GM21528 (cell line): Measurements from ENCODE around the gene SMIM23.
"Not testable (repeated sequence)": the region's sequence is repeated elsewhere in the genome, so short reads cannot be mapped to it uniquely, and the experiment has no call there.

Source experiments
- ATAC-seq: cut with Tn5 transposase; IDR thresholded peaks from one replicate; pipeline ENCODE4 v1.9.1; 2021; ENCODE audit warnings: mild to moderate bottlenecking, moderate library complexity; ENCODE audit not compliant: unreplicated experiment, low FRiP score

Gene SMIM23

GRCh38 chr5:171771856-171772255 lies 13.8 kb upstream of the SMIM23 start:
- ATAC-seq: no peak

- ATAC-seq: no peak
Observed at GRCh38 chr5:171773106-171773505, 12.5 kb upstream of the SMIM23 start.

- no peak for ATAC-seq
Observed at GRCh38 chr5:171774418-171774817, 11.2 kb upstream of the SMIM23 start.

GRCh38 chr5:171776213-171776612 lies 9.4 kb upstream of the SMIM23 start:
- no peak for ATAC-seq

GRCh38 chr5:171776770-171777759 lies 8.6 kb upstream of the SMIM23 start:
- ATAC-seq: no peak

GRCh38 chr5:171781744-171782143 lies 3.9 kb upstream of the SMIM23 start:
- not testable (repeated sequence) for ATAC-seq

- ATAC-seq: no peak
Observed at GRCh38 chr5:171782332-171782966, 3.2 kb upstream of the SMIM23 start.

- no peak for ATAC-seq
Observed at GRCh38 chr5:171783051-171783450, 2.6 kb upstream of the SMIM23 start.

GRCh38 chr5:171789353-171789752 lies 3.7 kb downstream of the SMIM23 start:
- no peak for ATAC-seq

- no peak for ATAC-seq
Observed at GRCh38 chr5:171790408-171790807, 4.8 kb downstream of the SMIM23 start.

GRCh38 chr5:171794470-171794960 lies 8.9 kb downstream of the SMIM23 start:
- no peak for ATAC-seq

- ATAC-seq: no peak
Observed at GRCh38 chr5:171795381-171795780, 9.8 kb downstream of the SMIM23 start.

- no peak for ATAC-seq
Observed at GRCh38 chr5:171796436-171796835, 10.8 kb downstream of the SMIM23 start.

GRCh38 chr5:171797543-171797942 lies 11.9 kb downstream of the SMIM23 start:
- no peak for ATAC-seq

GRCh38 chr5:171798418-171798817 lies 12.8 kb downstream of the SMIM23 start:
- ATAC-seq: no peak

GRCh38 chr5:171801839-171802238 lies 16.2 kb downstream of the SMIM23 start:
- no peak for ATAC-seq

GRCh38 chr5:171805746-171806145 lies 20.1 kb downstream of the SMIM23 start:
- no peak for ATAC-seq

GRCh38 chr5:171806976-171807747 lies 21.5 kb downstream of the SMIM23 start:
- ATAC-seq: no peak

- ATAC-seq: no peak
Observed at GRCh38 chr5:171808453-171808852, 22.8 kb downstream of the SMIM23 start.

GRCh38 chr5:171808951-171809350 lies 23.3 kb downstream of the SMIM23 start:
- no peak for ATAC-seq

GRCh38 chr5:171810227-171810626 lies 24.6 kb downstream of the SMIM23 start:
- ATAC-seq: no peak
